Spleen (tissue), 7 donors: ENCODE measurements around the gene EYA2.

ENCODE experiments used
- POLR2AphosphoS5 ChIP-seq, 3 donors: sonication (generic); formaldehyde crosslinking; IDR thresholded peaks; one replicate each; pipeline ENCODE4 v1.5.1; 2017; ENCODE audit warnings: antibody characterized with exemption in 3 of 3
- TF ChIP-seq, protein P1 (sequence below), 11 experiments: fragments of 200-600 bp in 7 of 11; fragments of 450-650 bp in 4 of 11; sonication (generic) in 4 of 11; IDR thresholded peaks in 8 of 11; conservative IDR thresholded peaks in 3 of 11; 1 replicate in 7 of 11; 2 replicates in 4 of 11; pipeline versions ENCODE4 v1.4.0 to v1.8.0; 2016 to 2021; ENCODE audit warnings: antibody characterized with exemption in 11 of 11, inconsistent platforms in 4 of 11, mild to moderate bottlenecking in 1 of 11
- donor health status: DM: no; HTN: no; CAD: no; lungs with moderate emphysema.
- donor health status: DM: no; HTN: no; CAD: no.
- donor health status: DM: no; HTN: no; CAD: no.

DNA sequence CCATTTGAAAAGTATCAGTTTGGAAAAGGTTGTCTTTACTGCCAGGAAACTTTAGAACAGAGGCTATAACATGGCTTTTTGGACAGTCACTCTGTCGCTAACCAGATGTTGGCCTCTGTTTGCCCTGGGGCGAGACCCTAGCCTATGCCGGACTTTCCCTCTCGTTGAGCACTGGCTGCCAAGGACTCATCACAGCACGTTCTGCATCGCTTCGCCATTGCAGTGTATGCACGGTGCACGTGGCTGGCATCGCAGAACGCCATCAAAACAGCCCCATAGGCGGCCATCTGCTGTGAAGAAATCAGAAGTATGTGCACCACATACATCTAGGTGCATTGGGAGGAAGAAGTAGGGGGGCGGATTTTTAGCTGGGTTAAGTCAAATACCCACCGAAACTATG is 156.4 kb downstream of the EYA2 start:
- TF ChIP-seq POLR2AphosphoS5 (IDR thresholded peaks at IDR 0.05): no peak
- TF ChIP-seq, protein P1, sequence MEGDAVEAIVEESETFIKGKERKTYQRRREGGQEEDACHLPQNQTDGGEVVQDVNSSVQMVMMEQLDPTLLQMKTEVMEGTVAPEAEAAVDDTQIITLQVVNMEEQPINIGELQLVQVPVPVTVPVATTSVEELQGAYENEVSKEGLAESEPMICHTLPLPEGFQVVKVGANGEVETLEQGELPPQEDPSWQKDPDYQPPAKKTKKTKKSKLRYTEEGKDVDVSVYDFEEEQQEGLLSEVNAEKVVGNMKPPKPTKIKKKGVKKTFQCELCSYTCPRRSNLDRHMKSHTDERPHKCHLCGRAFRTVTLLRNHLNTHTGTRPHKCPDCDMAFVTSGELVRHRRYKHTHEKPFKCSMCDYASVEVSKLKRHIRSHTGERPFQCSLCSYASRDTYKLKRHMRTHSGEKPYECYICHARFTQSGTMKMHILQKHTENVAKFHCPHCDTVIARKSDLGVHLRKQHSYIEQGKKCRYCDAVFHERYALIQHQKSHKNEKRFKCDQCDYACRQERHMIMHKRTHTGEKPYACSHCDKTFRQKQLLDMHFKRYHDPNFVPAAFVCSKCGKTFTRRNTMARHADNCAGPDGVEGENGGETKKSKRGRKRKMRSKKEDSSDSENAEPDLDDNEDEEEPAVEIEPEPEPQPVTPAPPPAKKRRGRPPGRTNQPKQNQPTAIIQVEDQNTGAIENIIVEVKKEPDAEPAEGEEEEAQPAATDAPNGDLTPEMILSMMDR (IDR thresholded peaks at IDR 0.05 in 8 of 11, conservative IDR thresholded peaks at IDR 0.05 in 3 of 11): no peak
